Neural progenitor cell (in vitro differentiated cells): Measurements from ENCODE around the gene DDX20.

ENCODE experiments used
- EZH2 ChIP-seq: fragments of 200-600 bp; sonication (generic); IDR thresholded peaks from 2 replicates; pipeline ENCODE4 v1.6.1; 2017; ENCODE audit warnings: antibody characterized with exemption, mild to moderate bottlenecking, moderate library complexity
- TF ChIP-seq, protein P1 (sequence below): fragments of 200-600 bp; sonication (generic); IDR thresholded peaks from 2 replicates; pipeline ENCODE4 v1.5.1; 2017; ENCODE audit warnings: antibody characterized with exemption, mild to moderate bottlenecking

DNA sequence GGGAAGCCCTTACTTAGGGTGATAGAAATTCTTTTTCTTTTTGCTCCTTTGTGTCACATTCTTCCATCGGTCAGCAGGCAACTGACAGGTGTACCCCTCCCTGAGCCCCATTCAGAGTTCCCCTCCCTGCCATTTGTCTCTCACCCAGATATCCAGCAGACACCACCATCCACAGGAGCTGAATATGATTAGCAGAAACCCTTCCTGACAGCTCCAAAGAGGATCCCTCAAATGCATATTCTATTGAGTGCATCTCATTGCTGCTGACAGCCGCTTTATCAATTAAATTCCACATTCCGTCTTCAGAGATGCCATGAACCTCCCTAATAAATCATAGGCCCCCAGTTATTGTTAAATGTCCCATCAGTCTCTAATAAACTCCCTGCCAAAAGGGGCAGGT lies 6.1 kb upstream of the DDX20 start:
- TF ChIP-seq, protein P1, sequence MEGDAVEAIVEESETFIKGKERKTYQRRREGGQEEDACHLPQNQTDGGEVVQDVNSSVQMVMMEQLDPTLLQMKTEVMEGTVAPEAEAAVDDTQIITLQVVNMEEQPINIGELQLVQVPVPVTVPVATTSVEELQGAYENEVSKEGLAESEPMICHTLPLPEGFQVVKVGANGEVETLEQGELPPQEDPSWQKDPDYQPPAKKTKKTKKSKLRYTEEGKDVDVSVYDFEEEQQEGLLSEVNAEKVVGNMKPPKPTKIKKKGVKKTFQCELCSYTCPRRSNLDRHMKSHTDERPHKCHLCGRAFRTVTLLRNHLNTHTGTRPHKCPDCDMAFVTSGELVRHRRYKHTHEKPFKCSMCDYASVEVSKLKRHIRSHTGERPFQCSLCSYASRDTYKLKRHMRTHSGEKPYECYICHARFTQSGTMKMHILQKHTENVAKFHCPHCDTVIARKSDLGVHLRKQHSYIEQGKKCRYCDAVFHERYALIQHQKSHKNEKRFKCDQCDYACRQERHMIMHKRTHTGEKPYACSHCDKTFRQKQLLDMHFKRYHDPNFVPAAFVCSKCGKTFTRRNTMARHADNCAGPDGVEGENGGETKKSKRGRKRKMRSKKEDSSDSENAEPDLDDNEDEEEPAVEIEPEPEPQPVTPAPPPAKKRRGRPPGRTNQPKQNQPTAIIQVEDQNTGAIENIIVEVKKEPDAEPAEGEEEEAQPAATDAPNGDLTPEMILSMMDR: no peak
- no peak for TF ChIP-seq EZH2
